Neutrophil (primary cell): ENCODE data around the gene TTC7B.
"Not testable (repeated sequence)": the region's sequence is repeated elsewhere in the genome, so short reads cannot be mapped to it uniquely, and the experiment has no call there.

Experiments used
- H3K27ac ChIP-seq: fragments of 200-600 bp; sonication (generic); 2 replicates; pipeline ENCODE4 v1.5.1; 2016; ENCODE audit warnings: mild to moderate bottlenecking, moderate library complexity
- H3K27me3 ChIP-seq: fragments of 200-600 bp; sonication (generic); 2 replicates; pipeline ENCODE4 v1.6.0; 2016; ENCODE audit warnings: mild to moderate bottlenecking
- H3K36me3 ChIP-seq: fragments of 200-600 bp; sonication (generic); 2 replicates; pipeline ENCODE4 v1.5.1; 2017
- H3K4me1 ChIP-seq, 2 experiments: fragments of 200-600 bp in 1 of 2; sonication (generic) in 1 of 2; 1 replicate in 1 of 2; 2 replicates in 1 of 2; pipeline versions ENCODE4 v1.5.1 to v1.6.1; 2013 to 2016; ENCODE audit warnings: low read depth in 1 of 2, low read length in 1 of 2, mild to moderate bottlenecking in 1 of 2, moderate library complexity in 1 of 2; ENCODE audit not compliant: control insufficient read depth in 1 of 2, insufficient read depth in 1 of 2
- H3K4me3 ChIP-seq, 2 experiments: fragments of 200-600 bp in 1 of 2; sonication (generic) in 1 of 2; 1 replicate in 1 of 2; 2 replicates in 1 of 2; pipeline ENCODE4 v1.5.1; 2013 to 2016; ENCODE audit warnings: low read depth in 1 of 2, low read length in 1 of 2, mild to moderate bottlenecking in 1 of 2, moderate library complexity in 1 of 2
- H3K9me3 ChIP-seq: fragments of 200-600 bp; sonication (generic); 2 replicates; pipeline ENCODE4 v1.5.1; 2016
- CTCF ChIP-seq: fragments of 200-600 bp; sonication (generic); IDR thresholded peaks from 2 replicates; pipeline ENCODE4 v1.5.1; 2016; ENCODE audit warnings: antibody characterized with exemption

The TTC7B gene

GRCh38 chr14:90815822-90816662, at the start of gene TTC7B:
TSS of gene TTC7B (minus strand) at chr14:90816430. CDS start at chr14:90816295, 135 bp downstream.
- Histone ChIP-seq H3K4me3 (peak within 1 kb of the TSS; percentile 50 to 52), H3K9me3 (no peaks in the 10 kb centered on the region), H3K36me3 (no peaks in the 10 kb centered on the region), H3K4me1 (peaks cover 15 to 16% of the 10 kb centered on the region in 2 experiments), H3K27ac (no peak within 1 kb of the TSS), H3K27me3 (peaks cover 6% of the 10 kb centered on the region)
- TF ChIP-seq CTCF = peak; percentile 63

GRCh38 chr14:90864741-90865140, 48.5 kb upstream of the TTC7B start:
- no peak overlapping the region for H3K4me3 ChIP-seq
- H3K27ac ChIP-seq = no peak overlapping the region

GRCh38 chr14:90858511-90858910, 42.3 kb upstream of the TTC7B start:
- H3K9me3 ChIP-seq = no peaks in the 10 kb centered on the region
- no peak overlapping the region for H3K4me3 ChIP-seq
- no peaks in the 10 kb centered on the region for H3K27me3 ChIP-seq
- no peak overlapping the region for H3K27ac ChIP-seq
- no peaks in the 10 kb centered on the region for H3K4me1 ChIP-seq
- H3K36me3 ChIP-seq = no peaks in the 10 kb centered on the region
- TF ChIP-seq CTCF = no peak

More at GRCh38 chr14:90864741-90865140, 48.5 kb upstream of the TTC7B start:
- Histone ChIP-seq H3K9me3 (no peaks in the 10 kb centered on the region), H3K27me3 (no peaks in the 10 kb centered on the region), H3K4me1 (no peaks in the 10 kb centered on the region), H3K36me3 (peaks cover 5% of the 10 kb centered on the region)
- TF ChIP-seq CTCF = no peak

- Histone ChIP-seq H3K36me3 (no peaks in the 10 kb centered on the region), H3K27ac (no peak overlapping the region), H3K4me3 (no peak overlapping the region), H3K27me3 (no peaks in the 10 kb centered on the region), H3K4me1 (no peaks in the 10 kb centered on the region), H3K9me3 (no peaks in the 10 kb centered on the region)
- TF ChIP-seq CTCF = no peak
These were observed 41.6 kb upstream of the TTC7B start for GRCh38 chr14:90857866-90858265.

- H3K27ac ChIP-seq, H3K9me3 ChIP-seq, H3K36me3 ChIP-seq, H3K4me3 ChIP-seq, H3K27me3 ChIP-seq, H3K4me1 ChIP-seq: not testable (repeated sequence)
These were observed 39.9 kb upstream of the TTC7B start for GRCh38 chr14:90856115-90856514.

GRCh38 chr14:90853116-90853515, 36.9 kb upstream of the TTC7B start:
- Histone ChIP-seq H3K27me3 (no peaks in the 10 kb centered on the region), H3K4me1 (peaks cover 0 to 5% of the 10 kb centered on the region in 2 experiments), H3K27ac (no peak overlapping the region), H3K36me3 (peaks cover 5% of the 10 kb centered on the region), H3K4me3 (no peak overlapping the region), H3K9me3 (no peaks in the 10 kb centered on the region)
- no peak for TF ChIP-seq CTCF
